GM20000 (cell line): Measurements from ENCODE around the gene SHQ1.
"Not testable (repeated sequence)": the region's sequence is repeated elsewhere in the genome, so short reads cannot be mapped to it uniquely, and the experiment has no call there.

ENCODE experiments used
- DNase-seq: peaks from one replicate; pipeline ENCODE4 v3.0.0; 2012; ENCODE audit warnings: low spot score
- CTCF ChIP-seq: IDR thresholded peaks from 2 replicates; pipeline ENCODE4 v1.5.1; 2012; ENCODE audit warnings: mild to moderate bottlenecking, control low read depth; ENCODE audit errors: extremely low read depth, missing control alignments

Gene SHQ1

GRCh38 chr3:72798552-72799195, 49.6 kb downstream of the SHQ1 start:
- TF ChIP-seq CTCF = no peak
- no peak for DNase-seq

GRCh38 chr3:72797773-72798543, 50.3 kb downstream of the SHQ1 start:
- no peak for TF ChIP-seq CTCF
- no peak for DNase-seq

- TF ChIP-seq CTCF = no peak
- no peak for DNase-seq
Observed at GRCh38 chr3:72794079-72794478, 54.2 kb downstream of the SHQ1 start.

- DNase-seq = no peak
- no peak for TF ChIP-seq CTCF
Observed at GRCh38 chr3:72791161-72791560, 57.1 kb downstream of the SHQ1 start.

GRCh38 chr3:72789786-72790185, 58.5 kb downstream of the SHQ1 start:
- no peak for TF ChIP-seq CTCF
- DNase-seq = no peak

GRCh38 chr3:72788232-72788631, 60.0 kb downstream of the SHQ1 start:
- not testable (repeated sequence) for DNase-seq

GRCh38 chr3:72786668-72787067, 61.6 kb downstream of the SHQ1 start:
- no peak for DNase-seq
- TF ChIP-seq CTCF = no peak

- no peak for TF ChIP-seq CTCF
- no peak for DNase-seq
Observed at GRCh38 chr3:72784226-72784625, 64.0 kb downstream of the SHQ1 start.
